GM12878 (cell line): ENCODE data around the gene LRP1B. TPM values are rescaled to one million over a fixed set of nuclear protein-coding genes. Genes with fewer than 3 reads are reported as not detected.

Source experiments
- ATAC-seq: fragments of 200-7000 bp; cut with Tn5 transposase; 3 replicates; pipeline ENCODE4 v1.9.1; 2020; ENCODE audit warnings: mild to moderate bottlenecking, moderate library complexity
- BruUV-seq: library from RNA; stranded (reverse); fragments of 400-500 nt; replicated peaks from 2 replicates; lab custom pipeline; 2021; lab: Mats Ljungman, UMichigan
- CTCF ChIA-PET: fragments of 300-600 bp; sonication (Branson Sonifier 250); formaldehyde crosslinking; extraction: SDS; loops from one replicate; lab custom pipeline; 2021; ENCODE audit warnings: inconsistent platforms; lab: Yijun Ruan, JAX
- POLR2A ChIA-PET: fragments of 350-600 bp; formaldehyde crosslinking; extraction: SDS; loops from one replicate; lab custom pipeline; 2021; ENCODE audit warnings: inconsistent platforms; lab: Charles Lee
- RAD21 ChIA-PET: fragments of 300-600 bp; sonication (Branson Sonifier 250); formaldehyde crosslinking; loops from one replicate; lab custom pipeline; 2023; ENCODE audit warnings: antibody characterized with exemption; ENCODE audit not compliant: unreplicated experiment; lab: Charles Lee
- SMC1A ChIA-PET: fragments of 300-600 bp; sonication (Branson Sonifier 250); formaldehyde crosslinking; loops from one replicate; lab custom pipeline; 2023; ENCODE audit not compliant: unreplicated experiment, uncharacterized antibody; lab: Charles Lee
- DNase-seq: peaks from one replicate; pipeline ENCODE4 v3.0.0-alpha.2; 2011; ENCODE audit warnings: low read depth, low spot score
- FAIRE-seq: peaks from 3 replicates; lab custom pipeline; 2011; peaks lifted over from hg19 to GRCh38; lab: Jason Lieb, UNC
- H2AFZ ChIP-seq: 2 replicates; pipeline ENCODE4 v1.6.0; 2011; ENCODE audit warnings: low read depth, low read length, control low read depth; ENCODE audit not compliant: control insufficient read depth
- H3K27ac ChIP-seq: 2 replicates; pipeline ENCODE4 v1.5.1; 2011; ENCODE audit warnings: control low read depth; ENCODE audit not compliant: control insufficient read depth, insufficient read depth
- H3K27me3 ChIP-seq, 2 experiments: replicated peaks in 1 of 2; 2 replicates each; pipeline versions ENCODE4 v1.6.0 to v1.6.1; 2011; ENCODE audit warnings: low read length in 1 of 2; ENCODE audit not compliant: control insufficient read depth in 2 of 2, insufficient read depth in 2 of 2
- H3K36me3 ChIP-seq, 2 experiments: 2 replicates each; pipeline ENCODE4 v1.5.1; 2011; ENCODE audit warnings: low read length in 1 of 2; ENCODE audit not compliant: control insufficient read depth in 2 of 2, insufficient read depth in 2 of 2
- H3K4me1 ChIP-seq: 2 replicates; pipeline ENCODE4 v1.6.1; 2011; ENCODE audit warnings: mild to moderate bottlenecking, low read length, moderate library complexity, mixed read lengths; ENCODE audit not compliant: control insufficient read depth, insufficient read depth
- H3K4me2 ChIP-seq: 2 replicates; pipeline ENCODE4 v1.6.0; 2011; ENCODE audit warnings: control low read depth; ENCODE audit not compliant: control insufficient read depth, insufficient read depth
- H3K4me3 ChIP-seq: fragments of 200-600 bp; sonication (generic); 2 replicates; pipeline ENCODE4 v1.5.1; 2016
- H3K79me2 ChIP-seq: 2 replicates; pipeline ENCODE4 v1.6.0; 2011; ENCODE audit warnings: low read length; ENCODE audit not compliant: control insufficient read depth, insufficient read depth
- H3K9ac ChIP-seq: 2 replicates; pipeline ENCODE4 v1.8.0; 2011; ENCODE audit warnings: low read length, control low read depth, mixed read lengths; ENCODE audit not compliant: control insufficient read depth, insufficient read depth
- H3K9me3 ChIP-seq: replicated peaks from 3 replicates; pipeline ENCODE4 v1.5.1; 2011; ENCODE audit warnings: mild to moderate bottlenecking, low read length; ENCODE audit not compliant: control insufficient read depth, insufficient read depth
- H4K20me1 ChIP-seq: 2 replicates; pipeline ENCODE4 v1.6.0; 2011; ENCODE audit not compliant: control insufficient read depth, insufficient read depth
- BMI1 ChIP-seq: fragments of 450-650 bp; IDR thresholded peaks from 2 replicates; pipeline ENCODE4 v1.6.1; 2016; ENCODE audit warnings: mild to moderate bottlenecking, moderate library complexity, borderline replicate concordance
- BRCA1 ChIP-seq: IDR thresholded peaks from 2 replicates; pipeline ENCODE4 v1.6.1; 2011; ENCODE audit warnings: low read depth, low read length, improper control_type of control experiment
- EGR1 ChIP-seq, 2 experiments: IDR thresholded peaks; 1 replicate in 1 of 2; 2 replicates in 1 of 2; pipeline ENCODE4 v1.6.1; 2011 to 2012; ENCODE audit warnings: low read depth in 2 of 2, low read length in 2 of 2, borderline replicate concordance in 1 of 2, mild to moderate bottlenecking in 1 of 2, moderate library complexity in 1 of 2
- HDGF ChIP-seq: fragments of 450-650 bp; IDR thresholded peaks from 2 replicates; pipeline ENCODE4 v1.6.1; 2016; ENCODE audit warnings: antibody characterized with exemption
- IKZF2 ChIP-seq, 2 experiments: fragments of 450-650 bp; IDR thresholded peaks; 2 replicates each; pipeline ENCODE4 v1.6.1; 2017; ENCODE audit warnings: mild to moderate bottlenecking in 2 of 2, moderate library complexity in 2 of 2
- JUNB ChIP-seq: IDR thresholded peaks from 2 replicates; pipeline ENCODE4 v1.6.1; 2016; ENCODE audit warnings: antibody characterized with exemption, mild to moderate bottlenecking
- KLF5 ChIP-seq: fragments of 450-650 bp; IDR thresholded peaks from 2 replicates; pipeline ENCODE4 v1.6.1; 2014; ENCODE audit warnings: mild to moderate bottlenecking; ENCODE audit not compliant: partially characterized antibody
- MEF2B ChIP-seq: fragments of 450-650 bp; IDR thresholded peaks from 2 replicates; pipeline ENCODE4 v1.6.1; 2018; ENCODE audit warnings: mild to moderate bottlenecking, moderate library complexity; ENCODE audit not compliant: partially characterized antibody, poor library complexity, severe bottlenecking
- NR2C2 ChIP-seq: IDR thresholded peaks from 2 replicates; pipeline ENCODE4 v1.6.1; 2011; ENCODE audit warnings: borderline replicate concordance, low read depth; ENCODE audit not compliant: control insufficient read depth, insufficient read length
- NR2F1 ChIP-seq: fragments of 450-650 bp; conservative IDR thresholded peaks from 2 replicates; pipeline ENCODE4 v1.6.1; 2017; ENCODE audit warnings: mild to moderate bottlenecking
- RBBP5 ChIP-seq: fragments of 200-600 bp; sonication (generic); conservative IDR thresholded peaks from 2 replicates; pipeline ENCODE4 v1.6.1; 2016
- RUNX3 ChIP-seq: IDR thresholded peaks from 2 replicates; pipeline ENCODE4 v1.6.1; 2012; ENCODE audit warnings: low read length, inconsistent platforms
- SMC3 ChIP-seq: IDR thresholded peaks from 2 replicates; pipeline ENCODE4 v1.6.1; 2011; ENCODE audit warnings: low read length, improper control_type of control experiment, borderline replicate concordance
- SUPT20H ChIP-seq: IDR thresholded peaks from 2 replicates; pipeline ENCODE4 v1.6.1; 2011; ENCODE audit warnings: low read depth, mild to moderate bottlenecking, low read length, moderate library complexity, borderline replicate concordance; ENCODE audit not compliant: control insufficient read depth
- TBL1XR1 ChIP-seq: IDR thresholded peaks from 2 replicates; pipeline ENCODE4 v1.6.1; 2012; ENCODE audit warnings: low read depth, low read length, improper control_type of control experiment
- WRNIP1 ChIP-seq: IDR thresholded peaks from 2 replicates; pipeline ENCODE4 v1.6.1; 2011; ENCODE audit warnings: low read depth, low read length, improper control_type of control experiment, borderline replicate concordance
- WGBS: methylation state at CpG from one replicate; pipeline ENCODE4 v1.1.6; 2016; ENCODE audit warnings: low lambda C conversion rate; ENCODE audit not compliant: insufficient replicate concordance, insufficient coverage; ENCODE audit errors: missing lambda C conversion rate; 5-methylcytosine and 5-hydroxymethylcytosine counted together
- in situ Hi-C: fragments of 300-500 bp; cut with MboI; formaldehyde crosslinking; loops from 9 replicates; pipeline ENCODE4 v1.14.3; 2018; ENCODE audit warnings: mixed read lengths
- intact Hi-C: fragments of 100-400 bp; cut with micrococcal nuclease; formaldehyde crosslinking; loops from one replicate; pipeline ENCODE4 v1.14.2; 2022; ENCODE audit not compliant: unreplicated experiment
- polyA plus RNA-seq, 11 experiments: library from polyadenylated mRNA; depleted of rRNA in 4 of 11; unstranded in 6 of 11; stranded (reverse) in 5 of 11; fragments of >200 nt; fragmentation: Nextera tagmentation in 4 of 11; fragmentation: Illumina TruSeq in 1 of 11; extraction: Ambion mirVana in 4 of 11; extraction: Trizol in 1 of 11; gene quantifications; 1 replicate in 1 of 11; 2 replicates in 10 of 11; pipeline versions ENCODE4 v1.2.1 to v1.2.3, GENCODE V29; 2011 to 2016; ENCODE audit warnings: inconsistent platforms in 2 of 11, missing spikeins in 2 of 11, low read depth in 1 of 11
- total RNA-seq, 4 experiments: library from RNA; depleted of rRNA in 3 of 4; stranded (reverse); fragments of >200 nt in 3 of 4; fragmentation: Illumina TruSeq in 1 of 4; extraction: Trizol in 1 of 4; gene quantifications; 2 replicates each; pipeline versions ENCODE4 v1.2.1 to v1.2.3, GENCODE V29; 2013 to 2021
- TF ChIP-seq, protein P1 (sequence below): fragments of 150-350 bp; IDR thresholded peaks from 2 replicates; pipeline ENCODE4 v1.6.1; 2014; ENCODE audit warnings: mild to moderate bottlenecking, low read depth, low read length

Gene LRP1B
- total and polyA plus RNA-seq, 10 of the 15 experiments (the other 5 are each of a cell fraction or from before 2014, with no cell fraction given), result under 0.01 to 0.06 (median 0.03) TPM; not detected in 5

DNA sequence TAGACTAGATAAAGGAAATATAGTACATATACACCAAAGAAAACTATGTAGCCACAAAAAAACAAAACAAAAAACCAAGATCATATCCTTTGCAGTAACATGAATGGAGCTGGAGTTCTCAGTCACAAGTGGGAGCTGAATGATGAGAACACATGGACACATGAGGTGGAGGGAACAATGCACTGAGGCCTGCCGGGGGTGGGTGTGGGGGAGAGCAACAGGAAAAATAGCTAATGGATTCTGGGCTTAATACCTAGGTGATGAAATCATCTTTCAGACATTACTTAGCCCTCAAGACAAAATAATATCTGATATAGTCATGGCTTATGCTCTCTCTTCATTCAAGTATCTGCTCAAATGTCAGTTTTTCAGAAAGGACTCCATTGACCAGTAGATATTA, 930.6 kb downstream of the LRP1B start:
- BruUV-seq, result no TSS peak
- intact Hi-C loops, result no loop called here
- TF ChIP-seq RUNX3 (no peak), KLF5 (no peak), EGR1 (IDR thresholded peaks at IDR 0.05; ENCODE audit: borderline replicate concordance in 1 of 2, low read depth in 2 of 2, low read length in 2 of 2) (no peak), WRNIP1 (no peak), BMI1 (no peak), BRCA1 (no peak), NR2C2 (no peak), IKZF2 (IDR thresholded peaks at IDR 0.05) (no peak), HDGF (no peak), SUPT20H (no peak), SMC3 (no peak), MEF2B (no peak), JUNB (no peak), TBL1XR1 (no peak), NR2F1 (no peak), RBBP5 (no peak)
- TF ChIP-seq, protein P1, sequence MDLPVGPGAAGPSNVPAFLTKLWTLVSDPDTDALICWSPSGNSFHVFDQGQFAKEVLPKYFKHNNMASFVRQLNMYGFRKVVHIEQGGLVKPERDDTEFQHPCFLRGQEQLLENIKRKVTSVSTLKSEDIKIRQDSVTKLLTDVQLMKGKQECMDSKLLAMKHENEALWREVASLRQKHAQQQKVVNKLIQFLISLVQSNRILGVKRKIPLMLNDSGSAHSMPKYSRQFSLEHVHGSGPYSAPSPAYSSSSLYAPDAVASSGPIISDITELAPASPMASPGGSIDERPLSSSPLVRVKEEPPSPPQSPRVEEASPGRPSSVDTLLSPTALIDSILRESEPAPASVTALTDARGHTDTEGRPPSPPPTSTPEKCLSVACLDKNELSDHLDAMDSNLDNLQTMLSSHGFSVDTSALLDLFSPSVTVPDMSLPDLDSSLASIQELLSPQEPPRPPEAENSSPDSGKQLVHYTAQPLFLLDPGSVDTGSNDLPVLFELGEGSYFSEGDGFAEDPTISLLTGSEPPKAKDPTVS, result no peak
- no peaks in the 10 kb centered on the region for H3K9me3 ChIP-seq
- H3K27me3 ChIP-seq, result no peaks in the 10 kb centered on the region
- no peak overlapping the region for H3K27ac ChIP-seq
- no peaks in the 10 kb centered on the region for H3K4me1 ChIP-seq
- H4K20me1 ChIP-seq, result no peaks in the 10 kb centered on the region
- no peak overlapping the region for H3K9ac ChIP-seq
- CTCF ChIA-PET, result no interaction called here
- H3K4me2 ChIP-seq, result no peak overlapping the region
- WGBS, result 0% methylated on average over 1 of the region's 1 CpG
- H2AFZ ChIP-seq, result no peak overlapping the region
- RAD21 ChIA-PET, result no interaction called here
- SMC1A ChIA-PET, result interaction anchor here (0.9 kb wide), 1 partner anchor 35 kb away, joined by 3 read pairs; no protein-coding TSS in a partner anchor
- FAIRE-seq, result no peak
- DNase-seq, result no peak
- H3K79me2 ChIP-seq, result no peaks in the 10 kb centered on the region
- in situ Hi-C loops, result no loop called here
- POLR2A ChIA-PET, result no interaction called here
- no peak overlapping the region for H3K4me3 ChIP-seq
- H3K36me3 ChIP-seq, result no peaks in the 10 kb centered on the region
- ATAC-seq, result no peak
